ENCODE measurements around the gene KDM6A.

GRCh38 chrX:44975666-44976263 lies 102.8 kb downstream of the KDM6A start:
- TF ChIP-seq CTCF (IDR thresholded peaks at IDR 0.05): no peak
- TF ChIP-seq EP300 (IDR thresholded peaks at IDR 0.05): no peak

Data from upper lobe of left lung (tissue), 4 donors.